Vagina (tissue), 2 donors: Measurements from ENCODE around the gene MYO1D.

Source experiments
- CTCF ChIP-seq, 3 experiments: fragments of 450-650 bp in 2 of 3; fragments of 200-600 bp in 1 of 3; sonication (generic) in 1 of 3; IDR thresholded peaks; one replicate each; pipeline ENCODE4 v1.5.1; 2017 to 2019; ENCODE audit warnings: antibody characterized with exemption in 3 of 3, mild to moderate bottlenecking in 2 of 3, moderate library complexity in 2 of 3
- POLR2A ChIP-seq, 2 donors: fragments of 450-650 bp; IDR thresholded peaks; one replicate each; pipeline ENCODE4 v1.6.1; 2017; ENCODE audit warnings: antibody characterized with exemption in 2 of 2, mild to moderate bottlenecking in 2 of 2, moderate library complexity in 2 of 2

- TF ChIP-seq CTCF (IDR thresholded peaks at IDR 0.05) = no peak
- no peak for TF ChIP-seq POLR2A (IDR thresholded peaks at IDR 0.05)
Measured at GRCh38 chr17:32482568-32483320, 394.2 kb downstream of the MYO1D start.
